Measurements from ENCODE around the gene ETS2.

ETS2 gene

GRCh38 chr21:38861989-38862683 is 56.4 kb downstream of the ETS2 start:
- FAIRE-seq, result no peak

GRCh38 chr21:38863291-38863690 is 57.6 kb downstream of the ETS2 start:
- no peak for FAIRE-seq

GRCh38 chr21:38863843-38864363 is 58.2 kb downstream of the ETS2 start:
- no peak for FAIRE-seq

GRCh38 chr21:38864964-38865363 is 59.2 kb downstream of the ETS2 start:
- FAIRE-seq, result no peak

GRCh38 chr21:38869196-38869595 is 63.5 kb downstream of the ETS2 start:
- FAIRE-seq, result no peak

- FAIRE-seq, result no peak
Observed at GRCh38 chr21:38869946-38870345, 64.2 kb downstream of the ETS2 start.

All from colon (tissue), 2 donors.